Measurements from ENCODE around the gene MSLN.
A peak's percentile ranks its signal among the peaks of the same experiment; 100 is the strongest.
"Not testable (repeated sequence)": the region's sequence is repeated elsewhere in the genome, so short reads cannot be mapped to it uniquely, and the experiment has no call there.

MSLN gene

GRCh38 chr16:736936-737481 is 23.5 kb upstream of the MSLN start:
- DNase-seq = no peak

- no peak for DNase-seq
Measured at GRCh38 chr16:739560-740458, 20.7 kb upstream of the MSLN start.

- DNase-seq = no peak
Measured at GRCh38 chr16:740459-740763, 20.1 kb upstream of the MSLN start.

GRCh38 chr16:740764-741505 is 19.6 kb upstream of the MSLN start, which contains the start of gene CIAO3:
CIAO3 (minus strand) TSS chr16:740997; CDS start chr16:740985, 12 bp downstream.
- peak; percentile 92 for DNase-seq

GRCh38 chr16:741986-742629 is 18.4 kb upstream of the MSLN start:
- no peak for DNase-seq

- DNase-seq = not testable (repeated sequence)
Measured at GRCh38 chr16:742894-743293, 17.6 kb upstream of the MSLN start.

GRCh38 chr16:743794-744500 is 16.6 kb upstream of the MSLN start:
- DNase-seq = no peak

GRCh38 chr16:745739-746138 is 14.8 kb upstream of the MSLN start:
- no peak for DNase-seq

GRCh38 chr16:746637-747036 is 13.9 kb upstream of the MSLN start:
- DNase-seq = no peak

- DNase-seq = no peak
Measured at GRCh38 chr16:747978-748746, 12.4 kb upstream of the MSLN start.

- no peak for DNase-seq
Measured at GRCh38 chr16:749010-749409, 11.5 kb upstream of the MSLN start.

GRCh38 chr16:750485-750884 is 10.0 kb upstream of the MSLN start:
- DNase-seq = no peak

- no peak for DNase-seq
Measured at GRCh38 chr16:751152-752006, 9.2 kb upstream of the MSLN start.

- no peak for DNase-seq
Measured at GRCh38 chr16:752007-752312, 8.6 kb upstream of the MSLN start.

- DNase-seq = not testable (repeated sequence)
Measured at GRCh38 chr16:754121-754607, 6.4 kb upstream of the MSLN start.

- DNase-seq = no peak
Measured at GRCh38 chr16:754656-755055, 5.9 kb upstream of the MSLN start.

- DNase-seq = no peak
Measured at GRCh38 chr16:756428-756827, 4.1 kb upstream of the MSLN start.

GRCh38 chr16:759110-759910 is 1.2 kb upstream of the MSLN start:
- DNase-seq = no peak

- no peak for DNase-seq
Measured at GRCh38 chr16:760065-760464, 469 bp upstream of the MSLN start.

Data from stimulated activated CD4-positive, alpha-beta T cell treated with anti-CD3 and anti-CD28 coated beads, Interleukin-12 subunit alpha, Interleukin-12 subunit beta, amount 100 ng/mL, for 4 hours (primary cell).